ENCODE results near the gene GSDMA. TPM values are rescaled to one million over a fixed set of nuclear protein-coding genes. Genes with fewer than 3 reads are reported as not detected.

GSDMA gene
- total RNA-seq, 1 experiment from 2014 or later = 0.55 TPM

GRCh38 chr17:39939106-39939505 is 23.7 kb upstream of the GSDMA start:
- POLR2A ChIA-PET (ENCODE audit: unreplicated experiment) = interaction anchor here (0.5 kb wide), 1 partner anchor 12 kb away, joined by 4 read pairs; no protein-coding TSS in a partner anchor
- Histone ChIP-seq H4K20me1 (ENCODE audit: insufficient read depth) (no peaks in the 10 kb centered on the region), H2AFZ (no peak overlapping the region), H3K27me3 (ENCODE audit: insufficient read depth, low read depth) (no peaks in the 10 kb centered on the region), H3F3A (ENCODE audit: insufficient read depth, low read depth) (peaks cover 4% of the 10 kb centered on the region; the same call in 1 of the 2 replicates), H3K9me2 (ENCODE audit: insufficient read depth) (no peaks in the 10 kb centered on the region), H3K4me1 (replicated peaks; ENCODE audit: insufficient read depth) (no peaks in the 10 kb centered on the region), H3K4me2 (no peak overlapping the region), H3K4me3 (no peak overlapping the region), H3K79me2 (ENCODE audit: low read depth) (no peaks in the 10 kb centered on the region), H3K36me3 (ENCODE audit: low read depth) (no peaks in the 10 kb centered on the region), H3K9me3 (ENCODE audit: insufficient read depth, low read depth) (no peaks in the 10 kb centered on the region), H3K27ac (no peak overlapping the region)
- CTCF ChIA-PET = interaction anchor here (0.7 kb wide), 1 partner anchor 840 kb away, joined by 8 read pairs; no protein-coding TSS in a partner anchor
- TF ChIP-seq EZH2 (IDR thresholded peaks at IDR 0.05; ENCODE audit: low read depth) (no peak), CTCF (conservative IDR thresholded peaks at IDR 0.05) (no peak)
- intact Hi-C loops (cut with micrococcal nuclease; ENCODE audit: unreplicated experiment) = no loop called here
- DNase-seq = no peak
- no TSS peak for BruUV-seq (replicated peaks)

GRCh38 chr17:39939588-39940419 is 23.0 kb upstream of the GSDMA start:
- no peaks in the 10 kb centered on the region for H3K4me1 ChIP-seq (replicated peaks; ENCODE audit: insufficient read depth)
- H3K36me3 ChIP-seq (ENCODE audit: low read depth) = no peaks in the 10 kb centered on the region
- no peaks in the 10 kb centered on the region for H4K20me1 ChIP-seq (ENCODE audit: insufficient read depth)
- no peak overlapping the region for H3K4me2 ChIP-seq
- ChIA-PET CTCF (interaction anchor here (0.6 to 0.7 kb wide), 3 partner anchors 15 to 840 kb away, joined by 4 to 8 read pairs (median 4); no protein-coding TSS in a partner anchor), POLR2A (ENCODE audit: unreplicated experiment) (no interaction called here)
- no peak overlapping the region for H2AFZ ChIP-seq
- peaks cover 4% of the 10 kb centered on the region; the same call in 1 of the 2 replicates for H3F3A ChIP-seq (ENCODE audit: insufficient read depth, low read depth)
- H3K79me2 ChIP-seq (ENCODE audit: low read depth) = no peaks in the 10 kb centered on the region
- no peak overlapping the region for H3K27ac ChIP-seq
- DNase-seq = no peak
- no peak for TF ChIP-seq EZH2 (IDR thresholded peaks at IDR 0.05; ENCODE audit: low read depth)
- peak; percentile 52 for TF ChIP-seq CTCF (conservative IDR thresholded peaks at IDR 0.05)
- H3K9me3 ChIP-seq (ENCODE audit: insufficient read depth, low read depth) = no peaks in the 10 kb centered on the region
- no TSS peak for BruUV-seq (replicated peaks)
- H3K27me3 ChIP-seq (ENCODE audit: insufficient read depth, low read depth) = no peaks in the 10 kb centered on the region
- no peaks in the 10 kb centered on the region for H3K9me2 ChIP-seq (ENCODE audit: insufficient read depth)
- no peak overlapping the region for H3K4me3 ChIP-seq
- intact Hi-C loops (cut with micrococcal nuclease; ENCODE audit: unreplicated experiment) = no loop called here

GRCh38 chr17:39943702-39944392 is 19.0 kb upstream of the GSDMA start:
- Histone ChIP-seq H3K4me3 (no peak overlapping the region), H4K20me1 (ENCODE audit: insufficient read depth) (no peaks in the 10 kb centered on the region), H3K4me1 (replicated peaks; ENCODE audit: insufficient read depth) (peaks cover 9% of the 10 kb centered on the region), H3K27me3 (ENCODE audit: insufficient read depth, low read depth) (no peaks in the 10 kb centered on the region), H2AFZ (no peak overlapping the region), H3K27ac (no peak overlapping the region), H3K36me3 (ENCODE audit: low read depth) (no peaks in the 10 kb centered on the region), H3K9me3 (ENCODE audit: insufficient read depth, low read depth) (no peaks in the 10 kb centered on the region), H3K9me2 (ENCODE audit: insufficient read depth) (no peaks in the 10 kb centered on the region), H3K4me2 (no peak overlapping the region), H3F3A (ENCODE audit: insufficient read depth, low read depth) (peaks cover 8% of the 10 kb centered on the region; the same call in 1 of the 2 replicates), H3K79me2 (ENCODE audit: low read depth) (no peaks in the 10 kb centered on the region)
- BruUV-seq (replicated peaks) = no TSS peak
- intact Hi-C loops (cut with micrococcal nuclease; ENCODE audit: unreplicated experiment) = no loop called here
- DNase-seq = no peak
- CTCF ChIA-PET = no interaction called here
- TF ChIP-seq EZH2 (IDR thresholded peaks at IDR 0.05; ENCODE audit: low read depth) = no peak
- no peak for TF ChIP-seq CTCF (conservative IDR thresholded peaks at IDR 0.05)
- POLR2A ChIA-PET (ENCODE audit: unreplicated experiment) = no interaction called here

All from PC-9 (cell line).